NCI-H1092 treated with DMSO at 0.1 percent for 48 hours (cell line): ENCODE data around the gene LCN2.
"Not testable (repeated sequence)": the region's sequence is repeated elsewhere in the genome, so short reads cannot be mapped to it uniquely, and the experiment has no call there.

Source experiments
- DNase-seq: peaks from one replicate; lab custom pipeline; 2025; lab: John Stamatoyannopoulos, UW

LCN2 gene

DNA sequence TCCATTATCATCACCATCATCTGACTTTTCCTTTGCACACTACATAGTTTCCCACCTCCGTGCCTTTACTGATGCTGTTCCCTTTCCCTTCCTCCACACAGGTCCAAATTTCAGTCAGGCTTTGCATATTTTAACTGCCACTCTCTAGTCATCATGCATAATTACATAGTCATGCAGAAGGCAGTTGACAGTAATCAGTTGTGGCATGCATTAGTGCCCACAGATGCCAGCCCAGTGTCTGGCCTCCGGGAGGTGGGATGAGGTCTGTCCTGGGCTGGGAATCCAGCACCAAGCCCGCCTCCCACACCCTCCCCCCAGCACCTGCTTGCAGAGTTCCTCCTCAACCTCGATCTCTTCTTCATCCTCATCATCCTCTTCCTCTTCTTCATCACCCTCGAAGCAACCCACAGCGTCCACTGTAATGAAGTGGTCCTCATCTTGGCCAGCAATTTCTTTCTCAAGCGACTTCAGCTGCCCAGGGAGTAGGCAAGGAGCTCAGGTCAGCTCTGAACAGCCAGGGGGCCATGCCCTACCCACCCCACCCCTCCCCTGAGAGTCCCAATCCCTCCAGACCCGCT, 19.6 kb downstream of the LCN2 start:
- DNase-seq: no peak

DNA sequence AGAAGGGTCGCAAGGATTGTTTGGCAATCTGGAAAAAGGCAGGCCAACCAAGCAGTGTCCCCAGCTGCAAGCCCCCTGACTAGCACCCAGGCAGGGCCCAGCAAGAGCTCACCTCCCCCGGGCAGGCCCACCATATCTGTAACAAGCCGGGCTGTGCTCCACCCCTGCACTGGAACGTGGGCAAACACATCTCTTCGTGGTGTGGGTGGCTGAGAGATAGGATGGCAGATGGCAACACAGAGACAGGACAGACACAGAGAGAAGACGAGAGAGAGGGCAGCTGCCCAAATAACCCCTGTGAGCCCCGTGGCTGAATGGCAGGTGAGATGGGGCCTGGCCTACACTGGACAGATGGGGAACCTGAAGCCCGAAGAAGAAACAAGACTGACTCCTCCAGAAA, 20.2 kb downstream of the LCN2 start:
- no peak for DNase-seq

DNA sequence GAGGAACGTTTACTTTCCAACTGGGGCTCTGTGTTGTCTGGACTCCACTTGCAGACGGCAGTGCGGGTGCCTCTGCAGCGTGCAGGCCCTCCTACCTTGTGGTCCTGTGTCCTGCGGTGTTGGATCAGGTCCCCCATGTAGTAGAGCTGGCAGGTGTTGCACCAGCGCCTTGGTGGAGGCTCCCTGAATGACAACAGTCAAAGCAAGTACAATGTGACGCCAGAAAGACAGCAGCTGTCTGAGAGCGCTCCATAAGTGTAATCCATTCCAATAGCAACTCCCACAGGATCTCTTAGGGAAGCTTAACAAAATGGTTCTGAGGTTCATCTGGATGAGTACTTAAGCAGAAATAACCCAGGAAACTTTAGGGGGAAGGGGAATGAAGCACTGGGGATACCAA, 20.7 kb downstream of the LCN2 start:
- DNase-seq: no peak

DNA sequence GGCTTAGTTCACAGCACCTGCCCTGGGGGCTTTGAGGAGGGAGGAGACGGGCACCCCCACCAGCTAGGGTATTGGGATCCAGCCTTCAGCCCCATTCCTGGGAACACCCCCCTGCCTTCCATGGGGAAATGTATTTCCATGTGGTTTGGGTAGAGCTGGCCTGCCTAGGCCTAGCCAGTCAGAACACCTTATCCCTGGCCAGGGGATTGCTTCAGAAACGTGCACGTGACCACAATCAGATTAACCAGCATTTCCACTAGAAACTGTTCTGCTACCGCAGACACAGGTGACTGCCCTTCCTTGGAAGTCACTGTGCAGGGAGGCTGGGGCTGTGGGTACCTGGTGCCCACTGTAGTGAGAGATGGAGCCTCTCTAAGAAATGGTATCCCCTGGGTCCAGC, 24.8 kb downstream of the LCN2 start:
- no peak for DNase-seq

DNA sequence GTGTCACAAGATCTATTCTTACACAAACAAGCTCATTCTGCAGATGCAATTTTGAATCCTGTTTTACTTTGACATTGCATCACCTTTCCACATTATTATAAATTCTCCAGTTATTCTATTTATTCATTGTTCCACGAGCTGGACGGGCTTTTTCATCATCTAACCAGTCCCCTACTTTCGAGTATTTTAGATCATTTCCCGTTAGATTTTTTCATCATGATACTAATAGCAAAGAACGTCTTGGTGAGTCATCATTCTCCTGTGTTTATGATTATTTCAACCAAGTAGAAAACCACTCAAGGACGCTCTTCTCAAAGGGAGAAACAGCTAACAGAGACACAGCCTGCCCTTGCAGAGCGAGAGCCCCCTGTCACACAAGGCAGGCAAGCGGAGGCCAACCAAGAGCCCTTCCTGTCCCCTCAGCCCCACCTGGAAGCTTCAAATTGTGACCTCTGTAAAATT, 25.9 kb downstream of the LCN2 start:
- DNase-seq: no peak

DNA sequence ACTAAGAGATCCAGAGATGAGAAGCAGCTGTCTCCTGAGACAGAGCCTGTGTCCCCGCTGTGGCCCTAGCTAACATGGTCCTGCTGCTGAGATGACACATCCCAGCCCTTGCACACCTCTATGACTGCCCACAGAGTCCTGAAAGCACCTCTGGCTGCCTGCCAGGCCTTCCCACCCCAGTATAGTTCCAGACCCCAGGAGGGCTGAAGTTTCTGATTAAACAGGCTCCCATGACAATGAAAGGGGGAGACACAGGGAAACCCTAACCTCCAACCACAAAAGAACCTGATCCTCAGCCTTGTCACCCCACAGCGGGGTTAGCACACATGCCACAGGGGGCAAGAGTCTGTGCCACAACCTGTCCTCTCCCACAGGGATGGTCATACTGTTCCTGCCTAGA, 26.5 kb downstream of the LCN2 start:
- no peak for DNase-seq

DNA sequence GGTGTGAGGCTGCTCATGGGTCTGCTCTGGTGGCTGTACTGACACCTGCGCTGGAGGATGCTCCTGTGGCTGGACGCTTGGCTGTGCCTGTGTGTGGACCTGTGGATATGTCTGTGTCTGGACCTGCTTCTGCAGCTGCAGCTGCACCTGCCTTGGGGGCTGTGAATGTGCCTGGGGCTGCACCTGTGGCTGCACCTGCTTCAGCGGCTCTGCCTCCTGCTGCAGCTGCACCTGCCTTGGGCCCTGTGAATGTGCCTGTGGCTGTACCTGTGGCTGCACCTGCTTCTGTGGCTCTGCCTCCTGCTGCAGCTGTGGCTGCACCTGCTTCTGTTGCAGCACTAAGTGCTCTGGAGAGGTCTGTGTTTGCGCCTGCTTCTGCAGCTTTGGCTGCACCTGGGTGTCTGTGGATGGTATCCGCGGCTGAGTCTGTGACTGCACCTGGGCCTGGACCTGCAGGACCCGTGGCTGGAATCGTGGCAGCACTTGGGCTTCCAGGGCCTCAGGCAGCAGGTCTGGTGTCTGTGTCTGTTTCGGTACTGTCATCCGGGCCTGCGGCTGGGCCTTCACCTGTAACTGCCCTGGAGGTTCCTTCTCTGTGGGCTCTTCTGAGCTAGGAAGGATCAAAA, 29.7 kb downstream of the LCN2 start:
- no peak for DNase-seq

DNA sequence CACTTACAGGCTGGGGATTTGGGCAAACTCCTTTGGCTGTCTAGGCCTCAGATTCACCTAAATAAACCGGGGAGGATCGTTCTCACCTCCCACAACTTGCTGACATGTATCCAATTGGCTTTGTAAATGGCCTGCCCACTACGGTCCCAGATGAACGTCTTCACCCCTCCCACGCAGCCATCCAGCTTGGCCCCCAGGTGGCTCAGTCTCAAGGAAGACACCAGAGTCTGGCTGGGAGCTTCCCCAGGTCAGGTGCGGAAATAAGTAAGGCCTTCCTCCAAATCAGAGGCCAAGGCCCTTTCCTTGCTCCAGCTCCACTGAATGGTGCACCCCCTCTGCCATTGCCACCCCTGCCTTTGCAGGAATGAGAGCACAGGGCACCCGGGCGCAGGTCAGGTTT, 30.7 kb downstream of the LCN2 start:
- DNase-seq: no peak

DNA sequence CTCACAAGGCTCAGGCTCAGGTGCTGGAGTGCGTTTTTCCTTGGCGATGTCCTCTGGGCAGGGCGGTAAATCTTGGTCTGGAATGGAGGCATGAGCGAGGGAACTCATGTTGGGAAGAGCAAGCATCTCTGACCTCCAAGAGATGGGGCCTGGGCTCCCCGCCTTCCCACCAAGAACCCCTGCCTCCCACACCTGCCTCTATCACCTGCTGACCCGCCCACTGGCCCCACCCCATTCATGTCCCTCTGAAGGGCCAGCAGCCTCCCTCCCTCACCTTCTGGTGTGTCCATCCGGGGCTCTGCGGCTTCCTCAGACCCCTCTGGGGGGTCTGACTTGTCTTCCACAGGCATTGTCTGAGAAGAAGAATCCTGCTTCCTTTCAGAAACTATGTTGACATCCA, 31.2 kb downstream of the LCN2 start:
- DNase-seq: no peak

DNA sequence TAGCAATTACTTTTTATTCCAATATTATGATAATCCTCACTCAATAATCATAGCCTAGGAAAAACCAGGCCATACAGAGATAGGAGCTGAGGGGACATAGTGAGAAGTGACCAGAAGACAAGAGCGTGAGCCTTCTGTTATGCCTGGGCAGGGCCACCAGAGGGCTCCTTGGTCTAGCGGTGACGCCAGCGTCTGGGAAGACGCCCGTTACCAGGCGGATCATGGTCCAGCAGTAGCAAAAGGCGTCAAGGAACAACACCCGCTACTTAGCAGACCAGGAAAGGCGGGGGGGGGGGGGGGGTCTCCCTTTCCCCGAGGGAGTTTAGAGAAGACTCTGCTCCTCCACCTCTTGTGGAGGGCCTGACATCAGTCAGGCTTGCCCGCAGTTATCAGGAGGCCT, 32.2 kb downstream of the LCN2 start:
- DNase-seq: not testable (repeated sequence)

DNA sequence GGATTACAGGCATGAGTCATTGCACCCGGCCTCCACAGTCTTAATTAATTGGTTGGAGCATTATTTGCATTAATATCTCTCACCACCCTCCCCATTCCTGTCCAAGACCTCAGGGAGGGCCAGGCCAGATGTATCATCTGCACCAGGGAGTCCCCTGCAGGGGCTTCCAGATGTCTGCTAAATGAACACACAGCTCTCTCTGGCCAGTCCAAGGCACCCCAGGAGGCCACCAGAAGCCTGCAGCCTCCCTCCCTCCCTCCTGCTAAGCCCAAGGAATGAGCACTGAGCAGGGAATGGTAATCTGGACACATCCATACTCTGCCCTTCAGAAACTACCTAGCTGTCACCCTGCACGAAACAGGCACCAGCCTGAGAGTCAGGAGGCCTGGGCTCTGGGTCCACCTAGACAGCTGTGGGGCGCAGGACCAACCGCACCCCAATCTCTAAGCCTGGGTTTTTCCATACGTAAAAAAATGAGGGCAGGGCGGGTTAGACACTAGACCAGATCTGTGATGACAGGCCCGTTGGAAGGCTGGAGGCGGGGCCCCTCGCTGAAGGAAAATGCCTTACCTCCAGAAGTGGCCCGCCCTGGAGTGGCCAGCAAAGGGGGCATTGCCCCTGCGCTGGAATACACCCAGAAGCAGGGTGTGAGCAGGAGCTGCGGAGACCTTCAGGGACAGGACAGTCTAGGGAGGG, 33.8 kb downstream of the LCN2 start:
- DNase-seq: no peak

DNA sequence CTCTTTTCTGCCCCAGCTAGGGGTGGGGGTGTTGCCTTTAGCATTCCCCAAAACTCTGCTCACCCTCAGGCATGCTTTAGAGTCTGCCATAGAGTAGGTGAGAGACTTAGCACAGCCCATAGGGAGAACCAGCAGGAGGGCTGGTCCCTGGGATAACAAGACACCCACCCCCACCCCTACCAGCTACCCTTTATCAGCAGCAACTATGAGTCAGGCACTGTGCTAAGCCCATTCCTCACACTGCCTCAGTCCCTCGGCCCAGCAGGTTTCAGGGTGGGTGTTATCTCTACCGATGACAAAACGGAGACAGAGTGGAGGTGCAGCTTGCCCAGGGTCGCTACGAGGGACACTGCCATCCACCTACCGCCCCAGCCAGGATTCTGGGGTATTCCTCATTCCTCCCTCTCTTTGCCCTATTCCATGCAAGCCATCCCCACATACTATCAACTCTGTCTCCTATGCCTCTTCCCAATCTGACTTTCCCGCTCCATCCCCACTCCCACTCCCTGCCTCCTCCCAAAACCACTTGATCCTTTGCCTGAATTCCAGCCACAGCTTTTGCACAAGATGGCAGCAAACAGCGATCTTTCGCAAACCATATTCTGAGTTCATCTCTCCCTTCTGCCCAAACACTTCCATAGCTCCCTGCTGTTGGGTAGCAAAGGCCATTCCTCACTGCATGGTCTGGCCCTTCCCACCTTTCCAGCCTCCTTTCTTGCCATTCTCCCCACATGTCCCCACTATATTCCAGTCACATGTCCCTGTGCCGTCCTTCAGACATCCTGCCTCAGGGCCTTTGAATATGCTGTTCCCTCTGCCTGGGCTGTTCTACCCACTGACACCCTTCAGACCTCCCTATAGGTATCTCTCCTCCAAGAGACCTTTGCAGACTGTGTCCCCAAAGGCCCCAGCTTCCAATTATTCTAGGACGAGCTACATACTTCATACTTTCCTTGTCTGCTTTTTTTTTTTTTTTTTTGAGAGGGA, 37.0 kb downstream of the LCN2 start:
- DNase-seq: no peak

DNA sequence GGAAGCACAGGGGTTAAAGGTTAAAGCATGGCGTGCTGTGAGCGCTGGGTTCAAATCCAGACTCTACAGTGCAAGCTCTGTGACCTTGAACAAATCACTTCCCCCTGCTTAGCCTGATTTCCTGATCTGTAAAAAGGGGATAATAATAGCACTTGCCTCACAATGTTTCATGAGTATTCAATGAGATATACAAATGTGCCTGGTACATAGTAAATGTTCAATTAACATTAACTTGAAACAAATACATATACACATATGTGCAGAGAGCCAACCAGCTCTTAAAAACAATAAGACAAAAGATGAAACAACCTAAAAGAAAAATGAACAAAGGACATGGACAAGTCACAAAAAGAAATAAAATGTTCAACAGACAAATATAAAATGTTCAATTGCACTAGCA, 38.1 kb downstream of the LCN2 start:
- no peak for DNase-seq

DNA sequence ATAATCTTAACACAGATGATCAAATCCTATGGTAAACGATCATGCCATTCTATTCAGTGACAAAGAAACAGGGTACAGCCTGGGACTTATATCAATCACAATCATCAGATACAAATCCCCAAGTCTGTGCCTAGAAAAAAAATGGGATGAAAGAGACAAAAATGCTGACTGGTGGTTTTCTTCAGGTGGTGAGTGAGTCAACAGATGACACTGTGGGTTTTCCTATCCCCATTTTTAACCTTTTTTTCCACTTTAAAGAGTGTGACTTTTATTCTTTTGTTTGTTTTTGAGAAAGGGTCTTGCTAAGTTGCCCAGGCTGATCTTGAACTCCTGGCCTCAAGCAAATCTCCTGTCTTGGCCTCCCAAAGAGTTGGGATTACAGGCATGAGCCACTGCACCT, 39.0 kb downstream of the LCN2 start:
- DNase-seq: no peak

DNA sequence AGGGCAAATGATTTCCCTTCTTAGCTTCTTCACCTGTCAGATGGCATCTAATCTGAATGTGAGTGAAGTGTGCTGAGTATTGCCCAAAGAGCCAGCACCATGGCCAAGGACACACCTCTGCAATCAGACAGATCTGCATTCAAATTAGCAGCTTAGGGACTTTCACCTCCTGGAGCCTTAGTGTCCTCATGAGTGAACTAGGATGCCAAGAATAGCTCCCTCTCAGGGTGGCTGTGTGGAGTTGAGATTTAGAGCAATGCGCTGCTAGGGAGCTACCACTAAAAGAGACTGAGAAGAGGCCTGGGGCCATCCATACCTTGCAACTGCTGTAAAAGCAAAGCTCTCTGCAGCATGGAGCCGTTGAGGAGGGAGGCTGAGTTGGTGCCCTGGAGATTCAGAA, 40.8 kb downstream of the LCN2 start:
- DNase-seq: no peak

DNA sequence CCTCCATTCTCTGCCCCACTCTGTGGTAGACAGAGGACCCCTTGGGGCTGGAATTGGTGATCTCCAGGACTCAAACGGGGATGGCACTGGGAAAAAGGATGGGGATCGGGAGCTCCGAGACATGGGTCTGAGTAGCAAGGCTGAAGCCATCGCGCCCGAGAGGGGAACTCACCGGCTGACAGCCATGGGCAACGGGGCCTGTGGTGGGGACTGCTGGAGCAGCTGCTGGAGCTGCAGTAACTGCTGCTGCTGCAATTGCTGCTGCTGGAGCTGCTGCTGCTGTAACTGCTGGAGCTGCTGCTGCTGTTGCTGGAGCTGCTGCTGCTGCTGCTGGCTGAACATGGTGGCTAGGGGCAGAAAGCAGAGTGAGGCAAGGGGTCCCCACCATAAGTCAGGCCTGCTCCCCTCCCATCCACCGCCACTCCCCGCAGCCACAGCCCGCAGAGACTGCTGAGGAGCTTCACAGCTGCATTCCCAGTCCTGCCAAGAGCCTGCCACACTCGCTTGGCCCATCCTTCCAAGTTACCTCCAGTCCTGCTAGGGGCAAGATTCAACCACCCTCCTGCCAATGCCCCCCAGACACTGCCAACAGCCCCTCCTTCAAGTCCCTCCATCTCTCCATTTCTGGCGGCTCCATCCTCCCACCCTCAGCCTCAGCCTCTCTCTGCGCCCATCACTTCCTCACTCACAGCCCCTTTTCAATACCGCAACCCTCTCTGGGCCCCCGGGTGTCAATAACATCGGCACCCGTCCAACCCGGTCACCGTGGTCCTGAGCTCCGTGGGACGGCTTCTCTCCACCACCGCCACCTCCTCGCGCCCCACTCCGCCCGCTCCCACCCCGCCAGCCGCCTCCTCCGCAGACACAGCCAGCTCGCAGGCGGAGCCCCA, 41.5 kb downstream of the LCN2 start:
- peak; percentile 6 for DNase-seq

DNA sequence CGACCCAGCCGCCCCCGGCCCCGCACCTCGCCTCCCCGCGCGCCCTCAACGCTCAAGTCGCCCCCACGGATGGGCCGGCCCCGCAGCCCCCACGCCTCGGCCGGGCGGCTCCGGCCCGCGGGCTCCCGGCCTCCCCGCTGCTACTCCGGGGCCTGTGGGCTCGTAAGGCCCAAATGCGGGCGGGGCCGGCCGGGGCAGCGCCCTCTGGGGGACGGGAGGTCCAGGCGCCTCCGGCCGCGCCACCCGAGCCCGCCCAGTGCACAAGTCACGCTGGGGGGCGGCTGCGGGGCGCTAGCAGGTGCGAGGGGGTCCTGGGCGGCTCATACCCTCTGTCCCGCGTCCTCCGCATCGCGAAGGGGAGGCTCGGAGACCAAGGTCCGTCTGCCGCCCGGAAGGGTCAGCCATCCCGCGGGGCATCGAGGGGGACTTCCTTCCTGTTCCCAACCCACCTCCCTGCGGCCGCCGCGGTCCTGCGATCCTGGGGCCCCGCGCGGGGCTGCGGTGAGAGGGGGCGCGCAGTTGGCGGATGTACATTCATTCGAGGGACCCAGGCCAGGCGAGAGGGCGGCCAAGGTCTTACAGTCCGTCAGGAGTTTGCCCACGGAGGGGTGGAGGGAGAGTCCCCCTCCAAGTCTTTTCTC, 42.3 kb downstream of the LCN2 start, which contains the start of gene CIZ1:
CIZ1 (minus strand) TSS at position 167 of the 641 bp plus-strand sequence. CDS start 715 bp downstream, outside the sequence.
- DNase-seq: peak; percentile 80

DNA sequence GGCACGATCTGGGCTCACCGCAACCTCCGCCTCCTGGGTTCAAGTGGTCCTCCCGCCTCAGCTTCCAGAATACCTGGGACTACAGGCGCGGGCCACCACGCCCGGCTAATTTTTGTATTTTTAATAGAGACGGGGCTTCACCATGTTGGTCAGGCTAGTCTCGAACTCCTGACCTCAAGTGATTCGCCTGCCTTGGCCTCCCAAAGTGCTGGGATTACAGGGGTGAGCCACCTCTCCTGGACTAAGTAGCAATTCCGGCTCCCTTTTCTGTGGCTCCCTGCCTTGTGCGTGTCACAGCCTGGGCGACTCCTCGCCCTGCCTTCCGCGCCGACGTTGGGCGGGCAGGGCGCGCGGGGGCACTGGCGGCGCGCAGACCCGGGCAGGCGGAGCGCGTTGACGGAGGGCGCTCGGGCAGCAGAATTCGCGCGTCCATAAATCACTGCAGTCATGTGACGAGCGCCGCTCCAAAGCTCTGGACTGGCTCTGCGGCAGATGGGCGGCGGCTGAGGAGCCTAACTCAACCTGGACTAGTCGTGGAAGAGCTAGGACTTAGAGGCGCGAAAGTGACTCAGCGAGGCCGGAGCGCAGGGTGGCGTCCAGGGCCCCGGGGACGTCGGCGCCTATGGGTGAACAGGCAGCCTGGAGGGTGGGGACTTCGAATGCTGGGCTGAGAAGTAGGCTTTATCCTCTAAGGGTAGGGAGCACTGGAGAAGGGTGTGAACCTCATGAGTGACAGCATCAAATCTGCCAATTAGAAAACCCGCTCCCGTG, 43.5 kb downstream of the LCN2 start:
- DNase-seq: peak; percentile 89

DNA sequence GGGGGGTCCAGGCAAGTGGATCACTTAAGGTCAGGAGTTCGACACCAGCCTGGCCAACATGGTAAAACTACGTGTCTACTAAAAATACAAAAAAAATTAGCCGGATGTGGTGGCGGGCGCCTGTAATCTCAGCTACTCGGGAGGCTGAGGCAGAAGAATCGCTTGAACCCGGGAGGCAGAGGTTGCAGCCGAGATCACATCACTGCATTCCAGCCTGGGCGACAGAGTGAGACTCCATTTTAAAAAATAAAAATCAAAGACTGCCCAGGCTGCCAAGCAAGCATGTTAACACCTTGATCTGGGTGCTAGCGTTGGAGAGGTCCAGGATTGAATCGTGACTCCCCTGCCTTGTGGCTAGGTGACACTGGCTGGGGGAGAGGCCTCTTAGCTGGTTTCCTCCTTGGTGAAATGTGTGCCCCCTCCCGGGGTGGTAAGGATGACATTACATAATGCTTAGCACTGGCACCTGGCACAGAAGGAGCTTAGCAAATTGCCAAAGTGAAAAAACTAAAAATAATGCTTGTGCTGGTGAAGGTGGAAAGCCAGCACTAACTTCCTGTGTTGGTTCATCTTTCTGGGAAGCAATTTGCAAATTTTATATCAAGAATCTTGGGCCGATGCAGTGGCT, 44.3 kb downstream of the LCN2 start:
- DNase-seq: no peak
